ENCODE measurements around the gene SMPDL3B.
A peak's percentile ranks its signal among the peaks of the same experiment; 100 is the strongest.
"Not testable (repeated sequence)": the region's sequence is repeated elsewhere in the genome, so short reads cannot be mapped to it uniquely, and the experiment has no call there.

The SMPDL3B gene

DNA sequence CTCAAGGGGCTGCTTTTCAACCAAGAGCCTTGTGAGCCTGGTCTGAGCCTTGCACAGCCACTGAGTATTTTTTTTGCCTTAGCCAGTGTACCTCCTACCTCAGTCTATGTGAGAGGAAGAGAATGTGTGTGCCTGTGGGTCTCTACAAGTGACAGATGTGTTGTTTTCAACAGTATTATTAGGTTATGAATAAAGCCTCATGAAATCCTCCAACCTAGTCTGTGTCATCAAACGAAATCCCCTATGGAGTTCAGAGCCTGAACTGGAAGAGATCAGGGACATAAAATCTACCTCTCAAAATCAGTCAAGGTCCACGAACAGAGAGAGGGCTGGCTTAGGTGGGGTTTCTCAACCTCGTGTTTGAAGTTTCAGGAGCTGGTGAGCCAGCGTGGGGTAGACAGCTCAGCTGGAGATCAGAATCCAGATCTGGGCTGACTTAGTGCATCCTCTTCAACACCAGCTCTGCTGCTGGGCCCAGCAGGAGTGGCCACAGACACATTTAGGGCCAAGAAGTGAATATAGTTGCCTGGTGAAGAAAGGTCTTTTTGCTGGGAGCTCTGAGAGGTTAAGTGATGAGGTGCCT is 33.2 kb downstream of the SMPDL3B start:
- DNase-seq, result no peak
- intact Hi-C loops (cut with DNase I), result no loop called here

DNA sequence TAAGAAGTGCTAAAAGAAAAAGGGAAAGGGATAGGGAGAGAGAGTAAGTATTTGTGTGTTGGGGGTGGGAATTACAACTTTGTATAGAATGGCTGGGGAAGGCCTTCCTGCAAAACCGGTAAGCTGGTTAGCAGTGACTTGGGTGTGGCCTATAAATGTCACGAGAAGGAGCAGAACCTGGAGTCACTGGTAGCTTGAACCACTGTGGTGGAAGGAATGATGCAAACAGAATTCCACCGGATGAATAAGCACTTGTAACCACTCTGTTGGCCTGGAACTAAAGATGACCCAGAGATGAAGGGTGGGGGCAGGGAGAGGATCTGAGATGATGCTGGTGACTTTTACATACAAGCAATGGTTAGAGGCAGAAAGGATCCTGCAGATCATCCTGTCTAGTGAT is 33.9 kb downstream of the SMPDL3B start:
- DNase-seq, result no peak
- intact Hi-C loops (cut with DNase I), result no loop called here

DNA sequence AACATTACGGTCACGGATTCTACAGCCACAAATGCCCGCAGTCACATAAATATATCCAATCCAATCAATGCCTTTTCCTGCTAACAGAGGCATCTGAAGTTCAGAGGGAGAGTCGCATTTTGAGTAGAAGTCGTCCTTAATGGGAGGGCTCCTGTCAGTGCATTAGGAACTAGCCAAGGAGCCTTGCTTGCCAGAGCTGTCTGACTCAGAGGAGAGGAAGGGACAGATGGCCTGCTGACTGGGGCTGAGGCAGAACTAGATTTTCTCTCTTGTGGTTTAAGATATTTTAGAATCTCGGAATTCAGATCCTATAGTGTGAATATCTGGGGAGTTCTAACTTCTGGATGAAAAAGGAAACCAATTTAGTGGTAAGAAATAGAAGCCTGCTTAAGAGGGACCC is 35.6 kb downstream of the SMPDL3B start:
- DNase-seq, result peak in 2 of 10 donors; percentile 48 to 50
- intact Hi-C loops (cut with DNase I), result no loop called here

DNA sequence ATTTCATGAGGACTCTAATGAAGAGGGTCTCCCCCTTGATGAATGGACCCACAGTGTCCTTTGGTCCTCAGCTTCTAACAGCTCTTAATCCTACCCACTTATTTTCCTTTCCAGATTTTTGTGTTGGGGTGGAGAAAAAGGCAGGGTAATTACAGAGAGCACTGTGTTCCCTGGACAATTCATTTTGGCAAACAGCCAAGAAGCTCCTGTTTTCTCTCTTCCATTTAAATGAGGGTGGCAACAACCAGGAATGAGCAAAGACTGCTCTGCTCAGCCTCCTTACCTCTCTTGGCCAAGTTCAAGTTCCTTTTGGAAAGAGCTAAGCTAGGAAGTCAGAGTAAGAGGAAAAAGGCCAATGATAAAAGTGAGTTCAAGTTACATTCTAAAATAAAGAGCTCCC is 36.9 kb downstream of the SMPDL3B start:
- no peak for DNase-seq
- intact Hi-C loops (cut with DNase I), result no loop called here

DNA sequence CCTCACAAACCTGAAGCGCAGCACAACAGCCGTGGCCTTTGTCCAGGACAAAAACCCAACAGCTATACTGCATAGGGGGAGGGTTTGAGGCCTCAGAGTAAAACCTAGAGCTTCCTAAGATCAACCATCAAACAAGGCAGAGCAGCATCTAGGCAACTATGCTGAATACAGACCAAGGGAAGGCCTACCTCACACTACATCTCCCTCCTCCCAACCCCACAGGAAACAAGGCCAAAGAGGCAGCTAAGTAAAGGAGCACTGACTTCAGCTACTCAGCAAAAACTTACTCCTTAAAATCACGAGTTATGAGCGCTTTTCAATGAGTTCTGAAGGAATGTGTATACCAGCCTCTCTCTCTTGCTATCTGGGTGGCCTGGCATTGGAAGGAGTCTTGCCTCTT is 37.3 kb downstream of the SMPDL3B start:
- DNase-seq, result no peak
- intact Hi-C loops (cut with DNase I), result no loop called here

DNA sequence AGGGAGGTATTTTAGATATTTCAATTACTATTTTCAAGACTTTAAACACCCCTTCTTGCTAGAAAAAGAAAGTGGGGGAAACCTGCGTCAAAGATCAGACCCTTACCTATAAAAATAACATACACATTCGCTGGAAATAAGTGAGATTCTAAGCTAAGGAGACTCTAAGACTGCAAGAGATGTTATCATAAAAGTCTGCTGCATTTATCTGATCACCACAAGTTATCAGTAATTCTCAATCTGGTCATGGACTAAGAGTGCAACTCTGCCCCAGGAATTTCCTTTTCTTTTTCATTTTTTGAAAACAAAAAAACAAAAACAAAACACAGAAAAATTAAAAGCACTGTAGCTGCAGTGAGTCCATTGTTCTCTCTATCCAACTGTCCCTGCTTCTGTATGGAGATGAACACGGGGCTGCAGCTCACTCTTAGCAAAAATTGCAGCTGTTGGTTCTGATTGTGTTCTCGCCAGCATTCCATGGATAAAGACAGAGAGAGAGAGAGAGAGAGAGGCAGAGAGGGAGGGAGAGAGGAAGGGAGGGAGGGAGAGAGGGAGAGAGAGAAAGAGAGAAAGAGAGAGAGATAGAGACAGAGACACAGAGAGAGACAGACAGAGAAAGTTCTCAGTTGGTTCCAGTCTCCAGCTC is 39.1 kb downstream of the SMPDL3B start:
- no peak for DNase-seq
- intact Hi-C loops (cut with DNase I), result no loop called here

DNA sequence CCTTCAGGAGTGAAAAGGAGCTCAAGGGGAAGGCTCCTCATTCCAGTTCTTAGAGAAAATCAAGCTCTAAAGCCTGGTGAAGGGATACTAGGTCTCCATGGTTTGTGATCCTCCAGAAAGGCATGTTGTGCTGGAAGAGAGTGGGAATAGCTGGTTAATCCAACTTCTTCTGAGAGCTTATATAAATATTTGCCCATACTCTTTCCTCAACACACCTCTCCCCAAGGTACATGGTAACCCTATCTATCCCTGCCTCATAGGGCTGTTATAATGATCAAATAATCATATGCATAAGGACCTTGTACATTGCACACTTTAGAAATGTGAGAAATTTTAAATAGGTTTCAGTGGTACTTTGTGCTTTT is 39.6 kb downstream of the SMPDL3B start:
- intact Hi-C loops (cut with DNase I), result no loop called here
- DNase-seq, result no peak

DNA sequence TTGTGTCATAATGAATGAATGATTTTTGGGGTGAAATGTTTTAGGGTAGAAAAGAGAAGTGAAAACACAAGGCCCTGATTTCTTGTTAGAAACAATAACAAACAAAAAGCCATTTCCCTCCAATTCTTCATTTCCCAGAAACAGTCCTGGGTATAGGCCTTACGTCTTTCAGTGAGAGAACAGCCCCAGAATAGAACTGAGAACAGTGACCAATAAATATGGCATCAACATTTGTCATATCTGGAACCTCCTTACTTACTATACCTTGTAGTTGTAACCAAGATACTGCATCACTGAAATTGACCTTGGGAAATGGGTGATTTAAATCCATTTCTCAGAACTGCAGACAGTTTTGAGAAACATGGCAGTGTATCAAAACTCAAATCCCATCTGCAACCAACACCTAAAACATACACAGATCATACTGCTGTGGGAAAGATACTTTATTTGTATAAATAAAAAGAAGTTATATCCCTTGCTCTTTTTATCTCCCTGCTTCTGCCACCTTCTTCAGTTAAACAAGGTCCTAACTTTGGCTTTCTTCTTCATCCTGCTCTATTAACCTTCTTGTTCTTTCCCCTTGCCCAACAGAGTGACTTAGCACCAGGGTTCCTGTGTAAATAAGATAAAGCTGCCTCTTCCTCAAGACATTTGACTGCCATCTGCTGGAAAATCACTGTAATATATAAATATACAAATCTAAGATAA is 44.5 kb downstream of the SMPDL3B start:
- intact Hi-C loops (cut with DNase I), result loop anchor here (1.0 kb wide), 1 partner anchor 121 kb away; no protein-coding TSS in a partner anchor
- no peak for DNase-seq

DNA sequence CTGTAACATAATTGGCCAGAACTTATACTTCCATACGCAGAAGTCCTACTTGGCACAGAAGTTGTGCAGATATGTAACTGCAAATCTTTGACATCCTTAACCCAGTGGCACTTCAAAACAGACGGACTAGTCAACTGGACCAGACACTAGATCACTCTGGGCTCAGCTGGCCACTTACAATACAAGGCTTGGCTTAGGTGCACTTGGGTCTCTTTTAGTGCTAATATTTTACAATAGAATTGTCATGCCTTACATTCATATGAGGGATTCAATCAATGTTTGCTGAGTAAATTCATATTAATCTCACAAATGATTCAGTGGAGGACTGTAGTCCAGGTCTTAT is 45.0 kb downstream of the SMPDL3B start:
- no peak for DNase-seq
- intact Hi-C loops (cut with DNase I), result loop anchor here (1.0 kb wide), 1 partner anchor 122 kb away; no protein-coding TSS in a partner anchor

DNA sequence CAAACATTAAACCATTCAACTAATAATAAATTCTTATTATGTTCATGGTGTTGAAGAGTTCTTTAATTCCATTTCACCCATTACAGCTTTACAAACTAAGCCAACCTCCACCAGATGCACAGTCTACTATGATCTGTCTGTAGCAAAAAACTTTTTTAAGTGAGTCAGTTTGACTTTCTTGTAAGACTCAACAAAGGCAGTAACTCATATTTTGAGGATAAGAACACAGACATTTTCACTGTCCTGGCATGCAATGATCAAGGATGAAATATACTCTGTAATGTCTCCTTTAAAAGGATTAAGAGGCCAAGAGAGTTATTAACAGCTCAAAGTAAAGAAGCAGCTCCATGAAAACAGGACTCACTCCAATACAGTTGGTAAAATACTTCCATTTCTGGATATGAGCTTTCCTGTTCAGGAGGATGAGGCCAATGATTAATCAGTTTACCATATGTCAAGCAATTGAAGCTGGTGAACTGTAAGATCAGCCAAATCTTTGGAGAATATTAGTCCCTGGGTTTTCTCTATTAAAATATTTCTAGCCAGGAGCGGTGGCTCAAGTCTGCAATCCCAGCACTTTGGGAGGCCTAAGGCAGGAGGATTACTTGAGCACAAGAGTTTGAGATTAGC is 45.5 kb downstream of the SMPDL3B start:
- intact Hi-C loops (cut with DNase I), result no loop called here
- no peak for DNase-seq

DNA sequence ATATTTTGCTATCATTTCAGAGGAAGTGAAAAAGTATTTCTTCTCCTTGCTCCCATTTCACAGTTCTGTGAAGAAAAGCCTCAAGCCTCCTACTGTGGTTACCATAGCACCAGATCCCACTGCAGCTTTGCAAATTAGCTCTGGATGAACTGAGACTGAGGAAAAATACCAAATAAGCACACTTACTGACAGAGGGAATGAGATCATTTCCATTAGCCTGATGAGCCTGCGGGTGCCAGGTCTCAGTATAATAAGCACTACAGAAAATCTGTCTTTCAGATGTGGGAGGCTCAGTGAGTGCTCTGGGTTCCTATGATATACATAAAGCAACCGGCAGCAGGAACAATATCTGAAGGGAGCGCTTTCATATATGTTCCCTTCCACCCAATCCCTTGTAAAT is 46.3 kb downstream of the SMPDL3B start:
- intact Hi-C loops (cut with DNase I), result no loop called here
- peak in 1 of 10 donors; percentile 28 for DNase-seq

DNA sequence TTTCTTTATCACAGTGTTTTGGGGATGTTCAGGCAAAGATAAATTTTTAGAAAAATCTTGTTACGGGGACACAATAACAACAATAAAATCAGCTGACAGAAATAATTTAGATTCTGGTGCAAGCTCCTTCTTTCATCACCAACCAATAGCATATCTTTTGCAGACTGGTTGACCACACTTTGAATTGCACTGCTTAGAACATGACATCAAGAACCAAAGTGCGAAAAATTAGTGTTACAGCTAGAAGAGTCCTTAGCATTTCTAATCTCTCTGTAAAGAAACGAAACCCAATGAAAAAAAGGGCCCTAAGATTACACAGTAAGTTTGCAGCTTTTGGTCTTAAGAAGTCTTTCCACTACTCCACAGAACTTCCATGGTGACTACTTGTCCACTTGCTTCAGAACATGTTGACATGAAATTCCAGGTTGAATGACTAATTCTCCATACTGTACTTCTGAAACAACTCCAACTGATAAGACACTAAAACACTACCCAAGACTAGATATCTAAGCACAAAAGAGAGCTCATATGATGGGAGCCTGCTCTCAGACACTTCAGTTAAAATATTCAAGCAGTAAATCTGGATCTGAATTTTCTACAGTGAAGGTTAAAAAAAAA is 56.2 kb downstream of the SMPDL3B start:
- no peak for DNase-seq
- intact Hi-C loops (cut with DNase I), result no loop called here

DNA sequence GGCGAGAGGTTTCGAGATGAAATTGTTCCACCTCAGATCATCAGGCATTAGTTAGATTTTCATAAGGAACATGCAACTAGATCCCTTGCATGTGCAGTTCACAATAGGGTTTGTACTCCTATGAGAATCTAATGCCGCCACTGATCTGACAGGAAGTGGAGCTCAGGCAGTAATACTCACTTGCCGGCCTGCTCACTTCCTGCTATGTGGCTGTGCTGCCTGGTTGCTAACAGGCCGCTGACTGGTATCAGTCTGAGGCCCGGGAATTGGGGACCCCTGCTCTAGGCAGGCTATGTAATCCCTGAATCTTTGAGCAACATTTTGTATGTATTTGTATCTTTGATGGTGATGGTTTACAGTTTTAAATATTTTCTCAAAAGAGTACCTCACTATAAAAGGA is 57.5 kb downstream of the SMPDL3B start:
- intact Hi-C loops (cut with DNase I), result no loop called here
- DNase-seq, result no peak

DNA sequence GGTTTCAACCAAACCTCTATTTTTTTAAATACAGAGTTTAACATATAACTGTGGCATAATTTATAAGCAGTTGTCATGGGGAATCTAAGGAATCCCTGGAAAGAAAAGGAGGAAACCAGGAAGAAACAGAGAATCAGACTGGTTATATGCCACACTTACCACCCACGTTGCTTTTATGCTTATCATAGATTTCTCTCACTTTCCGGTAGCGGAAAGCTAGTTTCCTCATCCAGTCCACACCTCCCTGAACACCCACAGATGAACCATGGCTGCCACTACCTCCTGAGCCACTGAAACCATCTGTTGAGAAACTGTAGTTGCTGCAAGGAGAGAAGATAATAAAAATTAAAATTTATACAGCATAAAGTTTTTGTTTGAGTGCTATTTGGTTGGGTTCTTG is 58.4 kb downstream of the SMPDL3B start:
- intact Hi-C loops (cut with DNase I), result no loop called here
- DNase-seq, result peak in 1 of 10 donors; percentile 18

DNA sequence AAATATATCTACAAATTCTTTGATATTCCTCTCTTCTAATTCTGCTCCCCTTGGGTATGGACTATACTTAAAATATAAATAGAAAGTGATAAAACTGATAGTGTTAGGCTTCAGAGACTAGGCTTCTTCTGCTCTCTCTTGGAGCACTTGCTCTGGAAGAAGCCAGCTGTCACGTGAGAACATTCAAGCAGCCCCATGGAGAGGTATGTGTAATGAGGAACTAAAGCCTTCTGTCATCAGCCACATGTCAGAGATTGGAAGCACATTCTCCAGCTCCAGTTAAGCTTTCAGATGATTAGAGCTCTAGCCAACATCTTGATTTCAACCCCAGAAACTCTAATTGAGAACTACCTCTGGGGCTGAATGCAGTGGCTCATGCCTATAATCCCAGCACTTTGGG is 59.3 kb downstream of the SMPDL3B start:
- DNase-seq, result no peak
- intact Hi-C loops (cut with DNase I), result no loop called here

DNA sequence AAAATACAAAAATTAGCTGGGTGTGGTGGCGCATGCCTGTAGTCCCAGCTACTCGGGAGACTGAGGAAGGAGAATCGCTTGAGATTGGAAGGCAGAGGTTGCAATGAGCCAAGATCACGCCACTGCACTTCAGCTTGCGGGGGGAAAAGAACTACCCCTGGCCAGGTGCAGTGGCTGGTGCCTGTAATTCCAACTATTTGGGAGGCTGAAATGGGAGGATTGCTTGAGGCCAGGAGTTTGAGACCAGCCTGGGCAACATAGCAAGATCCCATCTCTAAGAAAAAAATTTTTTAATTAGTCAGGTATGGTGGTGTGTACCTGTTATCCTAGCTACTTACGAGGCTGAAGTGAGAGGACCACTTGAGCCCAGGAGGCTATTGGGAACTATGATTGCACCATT is 59.7 kb downstream of the SMPDL3B start:
- intact Hi-C loops (cut with DNase I); DNase-seq: not testable (repeated sequence)

DNA sequence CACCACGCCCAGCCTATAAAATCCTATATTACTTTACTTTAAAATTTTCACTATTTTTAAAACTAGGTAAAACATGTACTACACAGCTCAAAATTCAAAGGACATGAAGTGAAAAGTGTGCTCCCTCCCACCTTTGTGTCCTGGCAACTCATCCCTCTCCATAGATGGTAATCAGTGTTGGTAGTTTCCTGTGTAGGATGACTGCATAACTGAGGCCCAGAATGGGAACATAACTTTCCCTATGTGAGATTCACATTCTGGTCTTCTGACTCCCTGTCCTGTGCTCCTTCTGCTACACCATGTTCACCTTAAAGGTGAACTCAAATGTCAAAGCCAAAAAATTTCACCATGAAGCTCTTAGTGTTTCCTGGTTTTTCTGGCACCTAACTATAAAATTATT is 64.3 kb downstream of the SMPDL3B start:
- intact Hi-C loops (cut with DNase I), result no loop called here
- DNase-seq, result no peak

DNA sequence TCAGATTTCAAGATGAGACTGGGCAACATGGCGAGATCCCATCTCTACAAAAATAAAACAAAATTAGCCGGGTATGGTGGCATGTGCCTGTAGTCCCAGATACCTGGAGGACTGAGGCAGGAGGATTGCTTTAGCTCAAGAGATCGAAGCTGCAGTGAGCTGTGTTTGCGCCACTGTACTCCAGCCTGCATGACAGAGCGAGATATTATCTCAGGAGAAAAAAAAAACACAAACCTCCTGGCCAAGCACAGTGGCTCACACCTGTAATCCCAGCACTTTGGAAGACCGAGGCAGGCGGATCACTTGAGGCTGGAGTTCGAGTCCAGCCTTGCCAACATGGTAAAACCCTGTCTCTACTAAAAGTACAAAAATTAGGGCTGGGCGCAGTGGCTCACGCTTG is 67.8 kb downstream of the SMPDL3B start:
- no peak for DNase-seq
- intact Hi-C loops (cut with DNase I), result no loop called here

DNA sequence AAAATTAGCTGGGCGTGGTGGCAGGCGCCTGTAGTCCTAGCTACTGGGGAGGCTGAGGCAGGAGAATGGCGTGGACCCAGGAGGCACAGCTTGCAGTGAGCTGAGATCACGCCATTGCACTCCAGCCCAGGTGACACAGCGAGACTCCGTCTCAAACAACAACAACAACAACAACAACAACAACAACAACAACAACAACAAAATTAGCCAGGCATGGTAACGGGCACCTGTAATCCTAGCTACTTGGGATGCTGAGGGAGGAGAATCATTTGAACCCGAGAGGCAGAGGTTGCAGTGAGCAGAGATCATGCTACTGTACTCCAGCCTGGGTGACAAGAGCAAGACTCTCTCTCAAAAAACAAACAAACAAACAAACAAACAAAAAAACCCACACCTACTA is 68.3 kb downstream of the SMPDL3B start:
- intact Hi-C loops (cut with DNase I); DNase-seq: not testable (repeated sequence)
